Smooth muscle cell (in vitro differentiated cells): ENCODE data around the gene SDK1. TPM values are rescaled to one million over a fixed set of nuclear protein-coding genes. Genes with fewer than 3 reads are reported as not detected.

Experiments used
- DNase-seq: peaks from one replicate; lab custom pipeline; 2025; ENCODE audit not compliant: unreplicated experiment; lab: John Stamatoyannopoulos, UW
- H2AFZ ChIP-seq: fragments of 200-600 bp; sonication (generic); 2 replicates; pipeline ENCODE4 v1.6.0; 2016; ENCODE audit warnings: antibody characterized with exemption, low read depth, mild to moderate bottlenecking
- H3F3A ChIP-seq: fragments of 200-600 bp; sonication (generic); 2 replicates; pipeline ENCODE4 v1.6.0; 2017; ENCODE audit warnings: antibody characterized with exemption, low read depth
- H3K27ac ChIP-seq: fragments of 200-600 bp; sonication (generic); 2 replicates; pipeline ENCODE4 v1.5.1; 2016; ENCODE audit warnings: low read depth, mild to moderate bottlenecking
- H3K27me3 ChIP-seq: fragments of 200-600 bp; sonication (generic); 2 replicates; pipeline ENCODE4 v1.6.1; 2016; ENCODE audit warnings: low read depth, mild to moderate bottlenecking
- H3K36me3 ChIP-seq: fragments of 200-600 bp; sonication (generic); 2 replicates; pipeline ENCODE4 v1.5.1; 2016; ENCODE audit warnings: low read depth
- H3K4me1 ChIP-seq: fragments of 200-600 bp; sonication (generic); 2 replicates; pipeline ENCODE4 v1.5.1; 2016; ENCODE audit warnings: low read depth
- H3K4me2 ChIP-seq: fragments of 200-600 bp; sonication (generic); 2 replicates; pipeline ENCODE4 v1.6.0; 2016; ENCODE audit warnings: mild to moderate bottlenecking
- H3K4me3 ChIP-seq: fragments of 200-600 bp; sonication (generic); 2 replicates; pipeline ENCODE4 v1.5.1; 2016; ENCODE audit warnings: mild to moderate bottlenecking
- H3K79me2 ChIP-seq: fragments of 200-600 bp; sonication (generic); 2 replicates; pipeline ENCODE4 v1.6.0; 2016; ENCODE audit warnings: low read depth, mild to moderate bottlenecking
- H3K9ac ChIP-seq: fragments of 200-600 bp; sonication (generic); 2 replicates; pipeline ENCODE4 v1.6.0; 2016; ENCODE audit warnings: low read depth
- H3K9me3 ChIP-seq: fragments of 200-600 bp; sonication (generic); replicated peaks from 2 replicates; pipeline ENCODE4 v1.5.1; 2016; ENCODE audit warnings: low read depth
- H4K20me1 ChIP-seq: fragments of 200-600 bp; sonication (generic); 2 replicates; pipeline ENCODE4 v1.6.0; 2016; ENCODE audit warnings: low read depth
- CTCF ChIP-seq: fragments of 200-600 bp; sonication (generic); IDR thresholded peaks from 2 replicates; pipeline ENCODE4 v1.5.1; 2017; ENCODE audit warnings: borderline replicate concordance, mild to moderate bottlenecking, antibody characterized with exemption; ENCODE audit not compliant: insufficient read depth, poor library complexity, severe bottlenecking
- WGBS: methylation state at CpG from one replicate; pipeline ENCODE4 v1.1.7; 2016; ENCODE audit warnings: low lambda C conversion rate; 5-methylcytosine and 5-hydroxymethylcytosine counted together
- polyA plus RNA-seq: library from polyadenylated mRNA; unstranded; fragments of >200 nt; fragmentation: Nextera tagmentation; extraction: Ambion mirVana; gene quantifications from 2 replicates; pipeline ENCODE4 v1.2.1, GENCODE V29; 2016
- total RNA-seq: library from RNA; depleted of rRNA; stranded (reverse); fragments of >200 nt; gene quantifications from 2 replicates; pipeline ENCODE4 v1.2.3, GENCODE V29; 2014

SDK1 gene
- total and polyA plus RNA-seq, 2 experiments from 2014 or later: 1.1 to 2.5 TPM

GRCh38 chr7:4242706-4243105, 941.7 kb downstream of the SDK1 start:
- H3K27ac ChIP-seq: no peak overlapping the region
- no peaks in the 10 kb centered on the region for H3K27me3 ChIP-seq
- 89% methylated on average over 11 of the region's 11 CpGs for WGBS
- H3K79me2 ChIP-seq: no peaks in the 10 kb centered on the region
- H3K9me3 ChIP-seq: no peaks in the 10 kb centered on the region
- no peak overlapping the region for H3K4me2 ChIP-seq
- no peak for DNase-seq
- no peak overlapping the region for H2AFZ ChIP-seq
- no peaks in the 10 kb centered on the region for H3F3A ChIP-seq
- no peaks in the 10 kb centered on the region for H3K36me3 ChIP-seq
- H3K4me3 ChIP-seq: no peak overlapping the region
- H3K4me1 ChIP-seq: no peaks in the 10 kb centered on the region
- no peaks in the 10 kb centered on the region for H4K20me1 ChIP-seq
- H3K9ac ChIP-seq: no peak overlapping the region
- TF ChIP-seq CTCF: no peak

GRCh38 chr7:4244041-4244440, 943.0 kb downstream of the SDK1 start:
- Histone ChIP-seq H4K20me1 (no peaks in the 10 kb centered on the region), H3K4me3 (no peak overlapping the region), H2AFZ (no peak overlapping the region), H3K9ac (no peak overlapping the region), H3K4me2 (no peak overlapping the region), H3K27me3 (no peaks in the 10 kb centered on the region), H3F3A (no peaks in the 10 kb centered on the region), H3K79me2 (no peaks in the 10 kb centered on the region), H3K36me3 (no peaks in the 10 kb centered on the region), H3K27ac (no peak overlapping the region), H3K9me3 (no peaks in the 10 kb centered on the region), H3K4me1 (no peaks in the 10 kb centered on the region)
- no peak for DNase-seq
- WGBS: 93% methylated on average over 4 of the region's 4 CpGs
- no peak for TF ChIP-seq CTCF

- no peaks in the 10 kb centered on the region for H4K20me1 ChIP-seq
- WGBS: 97% methylated on average over 6 of the region's 6 CpGs
- no peak overlapping the region for H3K4me3 ChIP-seq
- H2AFZ ChIP-seq: no peak overlapping the region
- H3K79me2 ChIP-seq: no peaks in the 10 kb centered on the region
- no peaks in the 10 kb centered on the region for H3F3A ChIP-seq
- TF ChIP-seq CTCF: no peak
- H3K9ac ChIP-seq: no peak overlapping the region
- no peaks in the 10 kb centered on the region for H3K27me3 ChIP-seq
- H3K36me3 ChIP-seq: no peaks in the 10 kb centered on the region
- H3K9me3 ChIP-seq: no peaks in the 10 kb centered on the region
- no peaks in the 10 kb centered on the region for H3K4me1 ChIP-seq
- H3K27ac ChIP-seq: peak overlapping the region; percentile 75
- no peak overlapping the region for H3K4me2 ChIP-seq
- DNase-seq: no peak
Observed at GRCh38 chr7:4244635-4245034, 943.6 kb downstream of the SDK1 start.

- H3K9ac ChIP-seq: no peak overlapping the region
- no peaks in the 10 kb centered on the region for H3K36me3 ChIP-seq
- H2AFZ ChIP-seq: no peak overlapping the region
- no peaks in the 10 kb centered on the region for H3K79me2 ChIP-seq
- no peak overlapping the region for H3K4me3 ChIP-seq
- no peak overlapping the region for H3K4me2 ChIP-seq
- no peaks in the 10 kb centered on the region for H3K4me1 ChIP-seq
- H3K27me3 ChIP-seq: no peaks in the 10 kb centered on the region
- no peaks in the 10 kb centered on the region for H4K20me1 ChIP-seq
- 77% methylated on average over 19 of the region's 19 CpGs for WGBS
- H3K27ac ChIP-seq: peak overlapping the region; percentile 75
- no peak for DNase-seq
- no peaks in the 10 kb centered on the region for H3K9me3 ChIP-seq
- no peaks in the 10 kb centered on the region for H3F3A ChIP-seq
- TF ChIP-seq CTCF: no peak
Observed at GRCh38 chr7:4245135-4245865, 944.2 kb downstream of the SDK1 start.
